GM23338 (cell line): Measurements from ENCODE around the gene TARS3.

Experiments used
- CREB1 ChIP-seq: fragments of 250-450 bp; sonication (Bioruptor Pico); IDR thresholded peaks from 2 replicates; pipeline ENCODE4 v1.5.0; 2020; ENCODE audit warnings: low read depth, mild to moderate bottlenecking, moderate library complexity
- EZH2 ChIP-seq: fragments of 200-600 bp; sonication (generic); IDR thresholded peaks from one replicate; pipeline ENCODE4 v1.8.0; 2017; ENCODE audit warnings: antibody characterized with exemption, mild to moderate bottlenecking, low read depth; ENCODE audit not compliant: unreplicated experiment
- EZH2phosphoT487 ChIP-seq: fragments of 200-600 bp; sonication (generic); IDR thresholded peaks from one replicate; pipeline ENCODE4 v1.8.1; 2018; ENCODE audit warnings: antibody characterized with exemption; ENCODE audit not compliant: unreplicated experiment
- JUNB ChIP-seq: IDR thresholded peaks from one replicate; pipeline ENCODE4 v1.6.1; 2016; ENCODE audit warnings: antibody characterized with exemption; ENCODE audit not compliant: unreplicated experiment
- NANOG ChIP-seq: IDR thresholded peaks from 2 replicates; pipeline ENCODE4 v1.6.1; 2016; ENCODE audit warnings: antibody characterized with exemption, borderline replicate concordance
- POLR2AphosphoS5 ChIP-seq: IDR thresholded peaks from 2 replicates; pipeline ENCODE4 v1.6.1; 2016; ENCODE audit warnings: antibody characterized with exemption, low read depth
- REST ChIP-seq: IDR thresholded peaks from one replicate; pipeline ENCODE4 v1.6.1; 2018; ENCODE audit warnings: antibody characterized with exemption; ENCODE audit not compliant: unreplicated experiment
- STAT1 ChIP-seq: IDR thresholded peaks from one replicate; pipeline ENCODE4 v1.6.1; 2016; ENCODE audit warnings: antibody characterized with exemption; ENCODE audit not compliant: unreplicated experiment
- ZNF331 ChIP-seq: fragments of 250-450 bp; sonication (Bioruptor Pico); IDR thresholded peaks from 2 replicates; pipeline ENCODE4 v1.5.0; 2020; ENCODE audit warnings: low read depth, mild to moderate bottlenecking, moderate library complexity
- TF ChIP-seq, protein P1 (sequence below), 2 experiments: fragments of 200-600 bp in 1 of 2; sonication (generic) in 1 of 2; conservative IDR thresholded peaks; 2 replicates each; pipeline versions ENCODE4 v1.5.1 to v1.6.1; 2016 to 2017; ENCODE audit warnings: antibody characterized with exemption in 2 of 2, low read depth in 2 of 2, mild to moderate bottlenecking in 2 of 2, moderate library complexity in 1 of 2
- TF ChIP-seq, protein P2 (sequence below): IDR thresholded peaks from 2 replicates; pipeline ENCODE4 v1.6.1; 2016; ENCODE audit warnings: antibody characterized with exemption

- TF ChIP-seq POLR2AphosphoS5: no peak
- no peak for TF ChIP-seq REST
- TF ChIP-seq, protein P1, sequence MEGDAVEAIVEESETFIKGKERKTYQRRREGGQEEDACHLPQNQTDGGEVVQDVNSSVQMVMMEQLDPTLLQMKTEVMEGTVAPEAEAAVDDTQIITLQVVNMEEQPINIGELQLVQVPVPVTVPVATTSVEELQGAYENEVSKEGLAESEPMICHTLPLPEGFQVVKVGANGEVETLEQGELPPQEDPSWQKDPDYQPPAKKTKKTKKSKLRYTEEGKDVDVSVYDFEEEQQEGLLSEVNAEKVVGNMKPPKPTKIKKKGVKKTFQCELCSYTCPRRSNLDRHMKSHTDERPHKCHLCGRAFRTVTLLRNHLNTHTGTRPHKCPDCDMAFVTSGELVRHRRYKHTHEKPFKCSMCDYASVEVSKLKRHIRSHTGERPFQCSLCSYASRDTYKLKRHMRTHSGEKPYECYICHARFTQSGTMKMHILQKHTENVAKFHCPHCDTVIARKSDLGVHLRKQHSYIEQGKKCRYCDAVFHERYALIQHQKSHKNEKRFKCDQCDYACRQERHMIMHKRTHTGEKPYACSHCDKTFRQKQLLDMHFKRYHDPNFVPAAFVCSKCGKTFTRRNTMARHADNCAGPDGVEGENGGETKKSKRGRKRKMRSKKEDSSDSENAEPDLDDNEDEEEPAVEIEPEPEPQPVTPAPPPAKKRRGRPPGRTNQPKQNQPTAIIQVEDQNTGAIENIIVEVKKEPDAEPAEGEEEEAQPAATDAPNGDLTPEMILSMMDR (conservative IDR thresholded peaks at IDR 0.05; ENCODE audit: low read depth in 2 of 2): no peak
- no peak for TF ChIP-seq EZH2phosphoT487
- no peak for TF ChIP-seq STAT1
- TF ChIP-seq JUNB: no peak
- TF ChIP-seq EZH2: no peak
- TF ChIP-seq CREB1 (CRISPR knock-in tag): no peak
- TF ChIP-seq, protein P2, sequence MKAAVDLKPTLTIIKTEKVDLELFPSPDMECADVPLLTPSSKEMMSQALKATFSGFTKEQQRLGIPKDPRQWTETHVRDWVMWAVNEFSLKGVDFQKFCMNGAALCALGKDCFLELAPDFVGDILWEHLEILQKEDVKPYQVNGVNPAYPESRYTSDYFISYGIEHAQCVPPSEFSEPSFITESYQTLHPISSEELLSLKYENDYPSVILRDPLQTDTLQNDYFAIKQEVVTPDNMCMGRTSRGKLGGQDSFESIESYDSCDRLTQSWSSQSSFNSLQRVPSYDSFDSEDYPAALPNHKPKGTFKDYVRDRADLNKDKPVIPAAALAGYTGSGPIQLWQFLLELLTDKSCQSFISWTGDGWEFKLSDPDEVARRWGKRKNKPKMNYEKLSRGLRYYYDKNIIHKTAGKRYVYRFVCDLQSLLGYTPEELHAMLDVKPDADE: no peak
- TF ChIP-seq NANOG: no peak
- TF ChIP-seq ZNF331 (CRISPR knock-in tag): no peak
Observed at GRCh38 chr15:101654171-101654570, 70.1 kb downstream of the TARS3 start.
